Stimulated activated CD4-positive, alpha-beta T cell treated with anti-CD3 and anti-CD28 coated beads, Interleukin-15, amount 100 ng/mL, for 1 hour (primary cell): Measurements from ENCODE around the gene PLLP.
A peak's percentile ranks its signal among the peaks of the same experiment; 100 is the strongest.

Experiments used
- DNase-seq, 2 donors: peaks; one replicate each; pipeline ENCODE4 v3.0.0-alpha.2; 2020; ENCODE audit warnings: low read depth in 1 of 2, low spot score in 1 of 2

Gene PLLP, protein sequence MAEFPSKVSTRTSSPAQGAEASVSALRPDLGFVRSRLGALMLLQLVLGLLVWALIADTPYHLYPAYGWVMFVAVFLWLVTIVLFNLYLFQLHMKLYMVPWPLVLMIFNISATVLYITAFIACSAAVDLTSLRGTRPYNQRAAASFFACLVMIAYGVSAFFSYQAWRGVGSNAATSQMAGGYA

DNA sequence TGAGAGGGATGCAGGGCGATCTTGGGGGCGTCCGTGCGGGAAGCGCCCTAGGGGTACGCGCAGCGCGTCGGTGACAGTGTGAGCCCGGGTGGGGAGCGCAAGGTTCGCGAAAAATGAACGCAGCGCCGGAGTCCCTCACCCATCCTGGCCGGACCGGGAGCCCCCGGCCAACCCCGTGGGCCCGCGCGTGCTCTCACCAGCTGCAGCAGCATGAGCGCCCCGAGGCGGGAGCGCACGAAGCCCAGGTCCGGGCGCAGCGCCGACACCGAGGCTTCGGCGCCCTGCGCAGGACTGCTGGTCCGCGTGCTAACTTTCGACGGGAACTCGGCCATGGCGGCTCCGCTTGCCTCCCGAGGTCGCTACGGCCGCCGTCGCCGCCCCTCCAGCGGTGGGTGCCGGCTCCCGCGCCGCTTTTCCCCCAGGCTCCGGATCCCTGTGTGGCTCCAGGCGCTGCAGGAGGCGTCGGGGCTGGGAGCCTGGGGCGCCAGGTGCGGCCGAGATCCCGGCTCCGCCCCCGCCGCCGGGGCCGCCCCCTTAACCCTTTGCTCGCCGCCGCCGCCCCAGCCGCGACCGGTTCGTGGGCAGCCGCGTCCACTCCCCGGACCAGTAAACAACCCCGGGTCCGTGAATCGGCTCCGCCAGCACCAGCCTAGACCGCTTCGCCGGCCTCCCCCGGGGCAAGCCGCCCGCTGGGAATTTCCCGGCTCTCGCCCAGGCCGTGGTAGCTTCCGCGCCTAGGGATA is at the start of gene PLLP:
PLLP (minus strand) TSS at position 464 of the 743 bp plus-strand sequence; CDS start at position 332, 132 bp downstream.
- DNase-seq: peak in 1 of 2 donors; percentile 50

DNA sequence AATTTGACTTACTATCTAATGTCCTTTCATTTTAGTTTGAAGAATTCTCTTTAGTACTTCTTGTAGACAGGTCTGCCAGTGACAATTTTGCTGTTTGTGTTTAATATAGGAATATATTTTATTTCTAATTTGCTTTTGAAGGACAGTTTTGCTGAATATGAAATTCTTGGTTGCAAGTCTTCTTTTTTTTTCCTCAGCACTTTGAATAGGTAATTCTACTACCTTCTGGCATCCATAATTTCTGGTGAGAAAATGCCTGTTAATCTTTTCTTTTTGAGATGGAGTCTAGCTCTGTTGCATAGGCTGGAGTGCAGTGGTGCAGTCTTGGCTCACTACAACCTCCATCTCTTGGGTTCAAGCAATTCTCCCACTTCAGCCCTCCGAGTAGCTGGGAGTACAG is 48.9 kb upstream of the PLLP start:
- DNase-seq: no peak

DNA sequence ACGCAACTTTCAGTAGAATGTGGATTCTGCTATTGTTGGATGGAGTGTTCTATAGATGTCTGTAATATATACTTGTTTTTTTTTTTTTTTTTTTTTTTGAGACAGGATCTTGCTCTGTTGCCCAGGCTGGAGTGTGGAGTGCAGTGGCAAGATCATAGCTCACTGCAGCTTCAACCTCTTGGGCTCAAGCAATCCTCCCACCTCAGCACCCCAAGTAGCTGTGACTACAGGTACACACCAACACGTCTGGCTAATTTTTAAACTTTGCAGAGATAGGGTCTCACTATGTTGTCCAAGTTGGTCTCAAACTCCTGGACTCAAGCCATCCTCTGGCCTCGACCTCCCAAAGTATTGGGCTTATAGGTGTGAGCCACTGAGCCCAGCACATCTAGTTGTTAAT is 46.9 kb upstream of the PLLP start:
- DNase-seq: no peak

DNA sequence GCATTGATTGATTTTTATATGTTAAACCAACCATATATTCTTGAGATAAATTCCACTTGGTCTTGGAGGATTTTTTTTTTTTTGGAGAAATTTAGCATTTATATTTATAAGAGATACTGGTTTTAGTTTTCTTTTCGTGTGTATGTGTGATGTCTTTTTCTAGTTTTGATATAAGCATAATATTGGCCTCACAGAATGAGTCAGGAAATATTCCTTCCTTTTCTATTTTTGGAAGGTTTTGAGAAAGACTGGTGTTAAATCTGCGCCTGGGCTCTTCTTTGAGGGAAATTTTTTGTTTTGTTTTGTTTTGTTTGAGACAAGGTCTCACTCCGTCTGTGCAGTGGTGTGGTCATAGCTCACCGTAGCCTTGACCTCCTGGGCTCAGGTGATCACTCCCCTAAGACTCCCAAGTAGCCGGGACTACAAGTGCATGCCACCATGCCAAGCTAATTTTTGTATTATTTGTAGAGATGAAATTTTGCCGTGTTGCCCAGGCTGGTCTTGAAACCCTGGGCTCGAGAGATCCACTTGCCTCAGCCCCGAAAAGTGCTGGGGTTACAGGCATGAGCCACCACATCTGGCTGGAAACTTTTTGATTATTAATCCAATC is 45.4 kb upstream of the PLLP start:
- no peak for DNase-seq

DNA sequence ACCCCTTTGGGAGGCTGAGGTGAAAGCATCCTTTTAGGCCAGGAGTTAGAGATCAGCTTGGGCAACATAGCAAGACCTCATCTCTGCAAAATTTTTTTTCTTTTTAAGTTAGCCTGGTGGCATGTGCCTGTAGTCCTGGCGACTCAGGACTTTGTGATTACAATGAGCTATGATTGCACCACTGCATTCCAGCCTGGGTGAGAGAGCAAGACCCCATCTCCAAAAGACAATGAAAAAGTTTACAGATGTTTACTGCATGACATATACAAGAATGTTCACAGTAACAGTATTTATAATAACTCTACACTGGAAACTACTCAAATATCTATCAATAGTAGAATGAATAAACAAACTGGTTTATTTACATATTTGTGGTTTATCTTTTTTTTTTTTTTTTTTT is 41.0 kb upstream of the PLLP start:
- no peak for DNase-seq

DNA sequence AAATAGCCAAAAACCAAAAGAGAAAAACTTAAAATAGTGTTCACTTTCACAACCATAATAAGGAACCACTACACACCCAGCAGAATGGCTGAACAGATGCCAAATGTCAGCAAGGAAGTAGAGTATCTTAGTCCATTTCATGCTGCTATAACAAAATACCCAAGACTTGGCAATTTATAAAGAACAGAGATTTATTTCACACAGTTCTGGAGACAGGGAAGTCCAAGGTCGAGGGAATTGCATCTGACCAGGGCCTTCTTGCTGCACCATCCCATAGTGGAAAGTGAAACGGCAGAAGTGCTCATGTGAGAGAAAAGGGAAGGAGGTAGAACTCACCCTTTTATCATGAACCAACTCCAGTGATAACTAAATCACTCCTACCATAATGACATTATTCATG is 40.3 kb upstream of the PLLP start:
- no peak for DNase-seq

DNA sequence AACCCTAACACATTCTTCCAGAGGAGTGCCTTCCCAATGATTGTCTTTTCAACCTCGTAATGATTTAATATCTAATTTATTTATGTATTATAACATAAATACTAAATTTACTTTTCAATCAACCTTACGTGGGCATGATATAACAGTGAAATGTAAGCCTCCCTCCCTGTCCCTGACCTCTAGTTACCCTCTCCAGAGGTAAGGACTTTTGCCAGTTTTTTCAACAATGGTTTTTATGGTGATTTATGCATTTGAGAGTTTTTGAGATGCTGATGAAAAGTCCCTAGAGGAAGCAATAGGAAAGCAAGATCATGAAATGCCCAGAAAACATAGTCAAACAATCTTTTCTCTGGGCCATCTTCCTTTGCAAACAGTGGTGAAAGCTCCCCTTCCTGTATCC is 35.2 kb upstream of the PLLP start:
- no peak for DNase-seq

DNA sequence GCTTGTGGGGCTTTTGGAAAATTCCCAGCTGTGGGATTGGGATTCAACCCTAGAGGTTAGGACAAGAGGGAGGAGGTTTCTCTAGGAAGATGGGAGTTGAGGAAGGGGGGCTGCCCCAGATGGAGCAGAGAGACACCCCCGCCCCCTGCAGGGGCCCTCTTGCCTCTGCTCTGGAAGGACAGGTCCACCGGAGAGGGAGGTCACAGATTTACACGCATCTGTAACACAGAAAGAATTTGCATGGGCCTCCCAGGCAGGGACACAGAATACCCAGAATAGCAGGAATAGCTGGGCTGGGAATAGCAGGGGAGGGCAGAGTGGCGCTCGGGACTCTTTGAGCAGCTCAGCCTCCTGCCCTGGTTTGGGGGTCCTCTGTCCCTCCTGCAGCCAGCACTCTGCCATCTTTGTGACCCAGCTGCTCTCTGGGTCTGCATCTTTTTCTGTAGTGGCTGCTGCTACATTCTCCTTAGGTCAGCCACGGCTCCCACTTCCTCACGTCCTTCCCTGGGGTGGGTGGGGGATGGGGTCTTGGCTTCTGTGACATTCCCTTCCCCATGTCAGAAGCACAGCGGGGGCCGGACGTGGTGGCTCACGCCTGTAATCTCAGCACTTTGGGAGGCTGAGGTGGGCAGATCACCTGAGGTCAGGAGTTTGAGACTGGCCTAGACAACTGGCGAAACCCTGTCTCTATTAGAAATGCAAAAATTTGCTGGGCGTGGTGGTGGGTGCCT is 33.9 kb upstream of the PLLP start:
- DNase-seq: no peak

DNA sequence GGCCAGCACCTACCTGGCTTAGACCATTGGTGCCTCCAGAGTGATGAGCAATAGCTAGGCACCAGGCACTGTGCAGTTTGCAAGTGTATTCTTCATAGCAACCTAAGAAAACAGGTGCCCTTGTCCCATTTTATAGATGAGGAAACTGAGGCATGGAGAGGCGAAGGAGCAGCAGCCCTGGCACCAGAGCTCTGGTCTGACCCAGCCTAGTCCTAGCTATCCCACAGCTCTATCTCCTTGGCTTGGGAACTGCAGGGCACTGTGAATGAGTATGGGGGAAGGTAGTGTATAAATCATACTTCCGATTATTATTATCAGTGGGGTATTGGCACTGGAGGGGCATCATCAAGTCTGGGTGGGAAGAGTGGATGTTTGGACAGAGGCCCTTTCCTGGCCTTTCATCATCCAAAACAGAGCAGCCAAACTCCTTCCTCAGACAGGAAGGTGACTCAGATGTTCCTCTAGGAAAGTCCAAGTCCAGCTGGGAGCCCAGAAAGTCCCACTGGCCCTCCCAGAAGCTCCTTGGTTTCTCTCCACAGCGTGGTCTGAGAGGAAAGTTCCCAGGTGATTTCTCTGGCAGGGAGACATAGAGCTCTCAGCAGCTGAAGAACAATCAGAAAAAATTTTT is 32.0 kb upstream of the PLLP start:
- no peak for DNase-seq

DNA sequence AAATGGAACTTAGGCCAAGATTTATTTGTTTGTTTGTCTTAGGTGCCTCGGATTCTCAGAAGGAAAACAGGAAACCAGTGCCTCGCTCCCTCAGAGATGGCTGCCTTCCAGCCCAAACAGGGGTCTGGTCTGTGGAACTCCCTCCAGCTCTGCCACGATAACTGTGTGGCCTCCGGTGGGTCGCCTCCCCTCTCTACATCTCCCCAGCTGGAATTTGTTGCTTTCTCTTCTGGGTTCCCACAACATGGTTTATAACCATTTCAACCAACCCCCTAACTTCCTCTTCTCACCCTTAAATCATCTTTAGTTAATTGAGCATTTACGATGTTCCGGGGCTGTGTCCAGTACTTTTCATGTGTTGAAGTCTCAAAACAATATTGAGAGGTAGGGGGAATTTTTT is 30.9 kb upstream of the PLLP start:
- no peak for DNase-seq

DNA sequence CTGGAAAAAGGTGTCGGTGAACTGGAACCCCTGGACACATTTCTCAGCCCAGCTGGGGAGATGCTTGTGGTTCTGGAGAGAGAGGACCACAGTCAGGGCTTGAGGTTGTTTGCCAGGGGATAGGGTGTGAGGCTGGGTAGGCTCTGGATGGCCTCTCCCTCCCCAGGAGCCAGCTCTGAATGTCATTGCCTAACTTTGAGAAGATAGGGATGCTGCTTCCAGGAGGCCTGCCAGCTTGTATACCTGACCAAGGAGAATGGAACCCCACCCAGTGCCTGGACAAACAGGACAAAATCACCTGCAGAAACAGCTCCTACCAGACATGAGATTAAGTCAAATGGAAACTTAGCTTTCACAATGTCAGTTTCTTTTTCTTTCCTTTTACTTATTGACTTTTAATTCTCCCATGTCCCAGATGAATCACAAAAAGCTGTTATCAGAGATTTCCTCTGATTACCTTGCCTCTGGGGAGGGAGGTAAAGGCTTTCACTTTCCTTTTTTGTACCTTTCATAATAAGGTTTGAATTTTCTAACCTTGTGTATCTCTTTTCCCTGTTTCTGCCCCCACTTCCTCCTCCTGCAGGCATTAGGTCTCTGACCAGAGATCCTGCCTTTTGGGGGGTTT is 29.8 kb upstream of the PLLP start:
- DNase-seq: no peak

DNA sequence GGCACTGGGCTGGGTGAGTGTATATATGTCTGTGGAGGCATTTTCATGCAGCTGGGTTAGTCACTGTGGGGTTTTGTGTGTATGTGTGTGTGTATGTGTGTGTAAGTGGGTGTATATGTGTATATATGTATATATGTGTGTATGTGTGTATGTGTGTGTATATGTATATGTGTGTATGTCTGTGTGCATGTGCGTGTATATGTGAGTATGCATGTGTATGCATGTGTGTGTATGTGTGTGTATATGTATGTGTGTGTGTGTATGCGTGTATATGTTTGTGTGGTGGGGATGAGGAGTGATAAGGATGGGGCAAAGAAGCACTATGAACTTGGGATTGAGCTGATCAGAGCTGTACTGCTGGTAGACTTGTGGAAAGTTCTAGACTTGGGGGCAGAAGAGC is 29.0 kb upstream of the PLLP start:
- DNase-seq: no peak

DNA sequence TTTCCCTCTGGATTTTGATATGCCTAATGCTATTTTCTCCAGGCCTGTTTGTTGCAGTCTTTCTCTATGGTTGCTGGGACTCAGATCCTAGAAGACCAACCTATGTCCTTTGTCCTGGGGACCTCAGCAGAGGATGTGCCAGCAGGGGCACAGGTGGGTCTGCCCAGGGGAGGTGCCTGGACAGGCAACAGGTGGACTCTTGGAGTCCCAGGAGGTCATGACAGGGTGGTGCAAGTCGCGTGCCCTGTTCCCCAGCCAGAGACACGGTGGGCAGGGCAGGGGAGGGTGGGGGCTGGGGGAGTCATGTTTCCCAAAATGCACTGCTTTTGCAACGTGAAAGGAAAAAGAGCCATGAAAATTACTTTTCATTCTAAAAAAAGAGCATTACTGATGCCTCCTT is 26.3 kb upstream of the PLLP start:
- DNase-seq: no peak

DNA sequence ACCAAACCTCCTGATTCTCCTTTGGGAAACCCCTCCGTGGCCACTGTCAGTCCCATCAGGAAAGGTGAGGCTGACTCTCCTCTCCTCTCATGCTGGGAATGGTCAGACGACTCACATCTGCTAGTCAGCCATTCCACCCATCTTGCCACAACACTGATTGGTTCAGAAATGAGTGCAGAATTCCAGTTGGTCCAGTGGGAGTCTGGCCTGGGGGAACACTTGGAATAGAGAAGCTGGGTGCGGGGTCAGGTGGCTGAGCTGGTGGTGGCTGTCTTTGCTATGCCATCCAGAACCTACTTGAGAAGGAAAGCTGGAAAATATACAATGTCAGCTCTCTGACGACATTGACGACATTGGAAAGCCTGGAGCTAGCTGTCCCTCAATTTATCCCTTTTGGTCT is 23.6 kb upstream of the PLLP start:
- DNase-seq: no peak

DNA sequence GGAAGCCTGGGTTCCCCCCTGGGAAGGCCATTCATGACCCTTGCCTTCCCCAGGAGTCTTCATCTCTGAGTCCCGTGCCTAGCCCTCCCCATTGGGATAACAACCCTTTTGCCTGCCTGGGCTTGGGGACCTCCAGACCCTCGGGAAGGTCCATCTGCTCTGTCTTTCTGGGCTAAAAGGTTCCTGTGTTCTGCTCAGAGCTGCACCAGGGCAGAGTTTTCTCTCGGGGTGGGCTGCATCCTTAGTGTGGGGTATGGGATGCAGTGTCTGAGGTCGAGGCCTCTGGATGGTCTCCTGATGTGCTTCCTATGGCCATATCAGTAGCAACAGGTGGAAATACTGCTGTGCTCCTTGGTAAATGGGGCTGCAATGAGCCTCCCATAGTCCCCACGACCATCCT is 22.9 kb upstream of the PLLP start:
- no peak for DNase-seq

DNA sequence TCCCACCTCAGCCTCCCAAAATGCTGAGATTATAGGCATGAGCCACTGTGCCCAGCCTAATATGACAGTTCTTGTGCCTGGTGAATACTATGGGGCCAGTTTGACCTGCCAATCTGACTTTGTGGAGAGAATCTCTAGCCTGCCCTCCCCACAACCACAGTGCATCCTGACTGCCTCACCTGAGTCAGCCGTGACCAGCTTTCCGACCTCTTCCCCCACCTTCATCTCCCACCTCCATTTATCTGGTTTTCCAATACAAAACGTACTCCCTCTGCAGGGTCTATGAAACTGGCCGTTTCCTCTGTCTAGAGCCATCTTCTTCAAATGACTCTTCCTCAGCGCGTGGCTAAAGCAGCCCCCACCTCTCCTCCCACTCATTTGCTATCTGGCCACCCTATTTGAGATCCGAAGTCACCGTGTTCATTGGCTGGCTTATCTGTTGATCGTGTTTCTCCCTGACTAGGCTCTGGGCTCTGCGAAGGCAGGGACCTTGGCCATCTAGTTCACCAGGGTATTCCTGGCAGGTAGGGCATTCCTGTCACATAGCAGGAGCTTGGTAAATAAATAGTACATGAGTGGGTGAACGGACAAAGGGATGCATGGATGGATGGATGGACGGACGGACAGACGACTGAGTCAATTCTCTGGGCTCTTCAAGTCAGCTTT is 22.3 kb upstream of the PLLP start:
- DNase-seq: no peak

DNA sequence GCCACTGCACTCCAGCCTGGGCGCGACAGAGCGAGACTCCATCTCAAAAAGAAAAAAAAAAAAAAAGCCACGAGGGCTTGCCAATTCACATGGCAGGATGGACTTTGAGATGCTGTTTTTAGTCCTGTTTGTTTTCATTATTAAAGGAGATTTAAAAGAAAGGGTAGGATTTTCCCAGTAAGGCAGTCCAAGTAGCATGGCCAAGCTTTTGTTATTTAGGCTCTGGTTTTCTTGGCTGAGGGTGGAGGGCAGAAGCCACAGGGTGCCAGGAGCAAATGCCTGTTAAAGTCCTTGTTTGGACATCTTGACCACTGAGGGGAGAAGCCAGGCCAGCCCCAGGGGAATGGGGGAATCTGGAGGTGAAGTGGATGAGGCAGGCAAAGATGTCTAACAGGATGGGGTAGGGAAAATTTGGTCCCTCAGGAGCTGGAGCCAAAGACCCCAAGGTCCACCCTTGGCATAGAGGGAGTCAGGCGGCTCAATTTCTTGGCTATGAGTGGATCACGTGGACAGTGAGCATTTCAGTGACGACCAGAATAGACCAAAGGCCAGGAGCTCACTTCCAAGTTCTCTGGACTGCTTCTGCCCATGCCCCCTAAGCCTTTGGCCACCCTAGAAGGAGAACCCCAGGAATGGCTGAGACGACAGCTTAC is 20.8 kb upstream of the PLLP start:
- DNase-seq: no peak

DNA sequence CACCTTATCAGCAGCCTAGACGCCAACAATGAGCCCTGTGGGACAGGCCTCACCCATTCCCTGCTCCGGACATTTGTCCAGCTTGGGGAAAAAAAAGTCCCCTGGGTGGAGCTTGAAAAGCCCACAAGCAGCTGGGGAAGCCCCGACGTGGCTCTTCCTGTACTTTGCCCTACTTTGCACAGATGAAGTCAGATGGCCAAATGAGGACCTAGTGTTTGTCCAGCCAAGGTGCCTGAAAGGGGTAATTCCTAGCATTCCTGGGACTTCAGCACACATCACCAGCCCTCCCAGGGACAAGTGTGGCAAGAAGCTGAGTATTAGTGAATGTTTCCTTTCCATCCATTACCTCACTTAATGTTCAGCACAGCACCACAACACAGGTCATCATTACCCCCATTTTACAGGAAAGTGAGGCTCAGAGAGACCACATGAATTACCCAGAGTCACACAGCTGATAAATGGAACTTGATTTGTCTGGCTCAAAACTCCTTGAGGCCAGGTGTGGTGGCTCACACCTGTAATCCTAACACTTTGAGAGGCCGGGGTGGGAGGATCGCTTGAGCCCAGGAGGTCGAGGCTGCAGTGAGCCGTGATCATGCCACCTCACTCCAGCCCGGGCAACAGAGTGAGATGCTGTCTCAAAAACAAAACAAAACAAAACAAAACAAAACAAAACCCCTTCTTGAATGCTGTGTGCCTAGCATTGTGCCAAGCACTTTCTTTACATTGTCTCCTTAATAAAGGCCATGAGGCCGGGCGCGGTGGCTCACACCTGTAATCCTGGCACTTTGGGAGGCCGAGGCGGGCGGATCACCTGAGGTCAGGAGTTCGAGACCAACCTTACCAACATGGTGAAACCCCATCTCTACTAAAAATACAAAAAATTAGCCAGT is 19.9 kb upstream of the PLLP start:
- DNase-seq: no peak

DNA sequence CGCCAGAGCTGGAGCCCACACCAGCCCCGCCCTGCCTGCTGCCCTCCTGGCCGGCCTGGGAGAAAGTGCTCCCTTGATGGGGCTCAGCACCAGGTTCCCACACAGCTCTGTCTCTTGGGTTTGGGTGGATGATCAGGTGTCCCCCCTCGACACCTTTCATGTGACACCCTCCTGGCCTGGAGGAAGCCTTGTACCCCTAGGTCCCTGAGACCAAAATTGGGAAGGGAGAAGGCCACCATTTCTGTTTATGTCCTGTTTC is 19.4 kb upstream of the PLLP start:
- DNase-seq: no peak
